H1 (cell line): ENCODE data around the gene COL19A1. TPM values are rescaled to one million over a fixed set of nuclear protein-coding genes. Genes with fewer than 3 reads are reported as not detected.

ENCODE experiments used
- CHD7 ChIP-seq: fragments of 300-600 bp; sonication (generic); IDR thresholded peaks from 2 replicates; pipeline ENCODE4 v1.7.1; 2012; ENCODE audit warnings: low read length, moderate library complexity, mild to moderate bottlenecking, inconsistent platforms; ENCODE audit not compliant: insufficient replicate concordance
- POLR2AphosphoS5 ChIP-seq: IDR thresholded peaks from 2 replicates; pipeline ENCODE4 v1.6.1; 2011; ENCODE audit warnings: low read depth, low read length
- RAD21 ChIP-seq, 2 experiments: IDR thresholded peaks in 1 of 2; conservative IDR thresholded peaks in 1 of 2; 2 replicates each; pipeline ENCODE4 v1.6.1; 2011; ENCODE audit warnings: low read depth in 2 of 2, low read length in 2 of 2, improper control_type of control experiment in 1 of 2, inconsistent platforms in 1 of 2, mild to moderate bottlenecking in 1 of 2, moderate library complexity in 1 of 2
- polyA plus RNA-seq, 7 experiments: library from polyadenylated mRNA; depleted of rRNA in 3 of 7; stranded (reverse) in 5 of 7; unstranded in 2 of 7; fragments of >200 nt in 5 of 7; fragments of 200-250 nt in 2 of 7; gene quantifications; 1 replicate in 5 of 7; 2 replicates in 1 of 7; 4 replicates in 1 of 7; pipeline versions ENCODE4 v1.2.1 to v1.2.3, GENCODE V29; 2011 to 2013; ENCODE audit warnings: missing spikeins in 2 of 7, mixed read lengths in 2 of 7
- total RNA-seq: library from RNA; stranded (reverse); fragmentation: NEBNext Ultra II Directional; extraction: Animal tissue kit (Norgen Biotek cat#: 25700); gene quantifications from 2 replicates; pipeline ENCODE4 v1.2.1, GENCODE V29; 2021

Gene COL19A1
- total and polyA plus RNA-seq, 2 of the 8 experiments (the other 6 are each of a cell fraction or from before 2014, with no cell fraction given): not detected

- TF ChIP-seq CHD7 (no peak), POLR2AphosphoS5 (no peak), RAD21 (IDR thresholded peaks at IDR 0.05 in 1 of 2, conservative IDR thresholded peaks at IDR 0.05 in 1 of 2; ENCODE audit: low read depth in 2 of 2, low read length in 2 of 2) (no peak)
Observed at GRCh38 chr6:69843189-69843588, 23.2 kb upstream of the COL19A1 start (continued).
